Ovary (tissue), 3 donors: ENCODE data around the gene C15orf39.

ENCODE experiments used
- CTCF ChIP-seq, 3 donors: fragments of 450-650 bp in 2 of 3; fragments of 200-600 bp in 1 of 3; IDR thresholded peaks; one replicate each; pipeline versions ENCODE4 v1.5.1 to v1.8.0; 2016 to 2022; ENCODE audit warnings: antibody characterized with exemption in 3 of 3, mild to moderate bottlenecking in 1 of 3
- POLR2A ChIP-seq: fragments of 450-650 bp; IDR thresholded peaks from one replicate; pipeline ENCODE4 v1.6.1; 2017; ENCODE audit warnings: antibody characterized with exemption, mild to moderate bottlenecking, moderate library complexity
- donor health status: DM: no; HTN: no; CAD: no.

GRCh38 chr15:75200391-75200764, 1.3 kb upstream of the C15orf39 start:
- TF ChIP-seq CTCF (IDR thresholded peaks at IDR 0.05) (no peak), POLR2A (no peak)
